ENCODE measurements around the gene PAK5.

- TF ChIP-seq CTCF (optimal IDR thresholded peaks at IDR 0.05 in 1 of 3, IDR thresholded peaks at IDR 0.05 in 1 of 3, conservative IDR thresholded peaks at IDR 0.05 in 1 of 3; ENCODE audit: extremely low read depth in 1 of 3, insufficient read depth in 2 of 3, low read length in 3 of 3) = no peak
- TF ChIP-seq EZH2 (IDR thresholded peaks at IDR 0.05; ENCODE audit: low read length) = no peak
Measured at GRCh38 chr20:9577397-9577796, 261.5 kb downstream of the PAK5 start.
